HG03432 (cell line): ENCODE results near the gene CRYZL1.

ENCODE experiments used
- ATAC-seq: cut with Tn5 transposase; IDR thresholded peaks from one replicate; pipeline ENCODE4 v1.9.1; 2021; ENCODE audit warnings: mild to moderate bottlenecking, moderate library complexity; ENCODE audit not compliant: unreplicated experiment

The CRYZL1 gene

DNA sequence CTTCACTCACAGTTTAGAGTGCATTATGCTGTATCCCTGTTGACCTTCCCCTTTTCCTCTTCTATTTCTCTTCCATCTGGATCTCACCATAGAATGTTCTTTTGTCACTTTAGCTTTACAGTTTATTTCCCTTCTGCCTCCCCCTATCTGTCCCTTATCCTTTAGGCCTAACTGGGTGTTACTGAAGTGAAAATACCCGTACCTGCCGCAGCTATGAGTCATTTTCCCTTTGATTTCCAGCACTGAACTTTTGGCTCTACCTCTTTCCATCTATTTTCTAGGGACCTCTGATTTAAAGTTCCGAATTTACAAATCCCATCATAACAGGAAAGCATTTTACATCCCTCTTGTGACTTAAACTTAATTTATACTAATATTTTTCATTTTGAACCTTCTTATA is 20.5 kb upstream of the CRYZL1 start:
- no peak for ATAC-seq

DNA sequence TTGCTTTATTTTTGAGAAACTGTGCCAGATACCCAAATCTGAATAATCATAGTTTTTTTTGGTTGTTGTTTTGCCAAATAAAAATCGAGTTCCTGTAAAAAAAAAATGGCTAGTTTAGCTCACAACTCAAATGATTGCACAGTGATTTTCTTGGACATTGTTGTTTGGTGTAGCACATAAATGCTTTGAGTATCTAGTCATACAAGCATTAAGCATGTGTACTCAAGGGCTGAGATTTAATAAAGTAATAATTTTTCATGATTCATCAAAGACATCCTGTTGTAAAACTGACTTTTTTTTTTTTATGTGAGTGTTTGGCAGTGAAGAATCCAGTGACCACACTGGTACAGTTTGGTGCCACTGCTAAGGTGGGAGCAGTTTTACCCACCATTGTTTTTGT is 19.6 kb upstream of the CRYZL1 start:
- no peak for ATAC-seq

DNA sequence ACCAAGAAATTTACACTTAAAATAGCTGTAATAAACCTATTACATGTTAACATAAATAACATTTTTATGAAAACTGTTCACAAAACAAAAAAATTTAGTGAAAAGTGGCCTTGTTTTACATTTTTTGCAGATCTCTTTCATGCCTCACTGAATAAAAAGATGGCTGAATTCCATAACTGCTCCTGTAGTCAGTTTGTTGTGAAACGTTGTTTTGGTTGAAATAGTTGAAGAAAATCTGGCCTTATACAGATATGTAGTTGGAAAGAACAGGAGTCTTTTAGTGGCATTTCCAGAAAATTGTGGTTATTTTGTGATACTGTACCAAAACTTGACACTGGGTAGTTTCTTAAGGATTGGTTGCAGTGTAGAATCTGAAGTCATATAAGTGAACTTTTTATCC is 18.9 kb upstream of the CRYZL1 start:
- ATAC-seq: no peak

DNA sequence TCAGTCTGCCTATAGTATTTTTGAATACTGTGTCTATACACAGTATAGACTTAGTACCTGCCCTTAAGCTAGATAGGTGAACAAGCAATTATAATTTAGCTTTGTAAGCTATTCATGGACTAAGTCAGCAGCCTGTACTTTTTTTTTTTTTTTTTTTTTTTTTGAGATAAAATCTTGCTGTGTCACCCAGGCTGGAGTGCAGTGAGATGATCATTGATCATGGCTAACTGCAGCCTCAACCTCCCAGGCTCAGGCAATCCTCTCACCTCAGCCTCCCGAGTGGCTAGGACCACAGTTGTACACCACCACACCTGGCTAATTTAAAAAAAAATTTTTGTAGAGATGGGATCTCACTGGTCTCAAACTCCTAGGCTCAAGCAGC is 18.0 kb upstream of the CRYZL1 start:
- ATAC-seq: no peak

DNA sequence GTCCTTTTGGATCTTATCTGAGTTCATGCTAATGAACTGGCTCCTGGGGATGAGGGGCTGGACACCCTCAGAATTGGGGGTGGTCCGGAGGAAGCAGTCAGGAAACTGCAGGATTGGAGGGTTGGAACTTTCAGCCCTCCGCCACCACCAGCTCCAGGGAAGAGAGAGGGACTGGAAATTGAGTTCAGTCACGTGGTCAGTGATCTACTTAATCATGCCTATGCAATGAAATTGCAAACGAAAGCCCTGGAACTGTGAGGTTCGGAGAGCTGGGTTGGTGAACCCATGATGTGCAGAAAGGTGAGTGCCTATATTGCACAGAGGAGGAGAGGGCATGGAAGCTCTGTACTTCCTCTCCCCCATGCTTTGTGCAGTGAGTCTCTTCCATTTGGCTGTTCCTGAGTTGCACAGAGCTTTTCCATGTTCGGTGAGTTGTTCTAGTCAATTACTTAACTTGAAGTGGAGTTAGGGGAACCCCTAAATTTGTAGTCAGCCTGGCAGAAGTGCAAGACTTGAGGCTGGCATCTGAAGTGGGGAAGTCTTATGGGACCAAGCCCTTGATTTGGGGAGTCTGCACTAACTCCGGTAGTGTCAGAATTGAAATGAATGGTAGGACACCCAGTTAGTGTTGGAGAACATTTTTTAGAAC is 17.5 kb upstream of the CRYZL1 start:
- ATAC-seq: no peak

DNA sequence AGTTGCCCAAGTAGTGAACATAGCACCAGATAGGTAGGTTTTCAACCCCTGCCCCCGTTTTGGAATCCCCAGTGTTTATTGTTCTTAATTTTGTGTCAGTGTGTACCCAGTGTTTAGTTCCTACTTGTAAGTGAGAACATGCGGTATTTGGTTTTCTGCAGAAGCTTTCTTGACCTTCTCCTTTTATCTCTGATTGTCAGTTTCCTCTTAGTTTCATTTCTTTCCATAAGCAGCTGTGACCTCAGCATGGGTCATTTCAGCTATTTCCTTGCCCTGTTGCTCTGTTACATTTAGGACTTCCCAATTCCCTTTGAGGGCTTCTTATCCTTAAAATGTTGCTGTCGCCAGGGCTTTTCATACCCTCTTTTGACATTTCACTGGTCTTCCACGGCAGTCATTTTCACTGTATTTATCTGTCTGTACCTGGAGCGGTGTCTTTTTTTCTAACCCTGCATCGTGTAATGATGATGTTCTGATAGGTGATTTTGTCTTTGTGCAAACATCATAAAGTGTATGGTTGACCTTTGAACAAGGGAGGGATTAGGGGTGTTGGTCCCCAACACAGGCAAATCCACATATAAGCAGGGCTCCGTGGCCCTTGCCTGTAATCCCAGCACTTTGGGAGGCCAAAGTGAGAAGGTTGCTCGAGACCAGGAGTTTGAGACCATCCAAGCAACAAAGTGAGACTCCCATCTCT is 15.7 kb upstream of the CRYZL1 start:
- no peak for ATAC-seq

DNA sequence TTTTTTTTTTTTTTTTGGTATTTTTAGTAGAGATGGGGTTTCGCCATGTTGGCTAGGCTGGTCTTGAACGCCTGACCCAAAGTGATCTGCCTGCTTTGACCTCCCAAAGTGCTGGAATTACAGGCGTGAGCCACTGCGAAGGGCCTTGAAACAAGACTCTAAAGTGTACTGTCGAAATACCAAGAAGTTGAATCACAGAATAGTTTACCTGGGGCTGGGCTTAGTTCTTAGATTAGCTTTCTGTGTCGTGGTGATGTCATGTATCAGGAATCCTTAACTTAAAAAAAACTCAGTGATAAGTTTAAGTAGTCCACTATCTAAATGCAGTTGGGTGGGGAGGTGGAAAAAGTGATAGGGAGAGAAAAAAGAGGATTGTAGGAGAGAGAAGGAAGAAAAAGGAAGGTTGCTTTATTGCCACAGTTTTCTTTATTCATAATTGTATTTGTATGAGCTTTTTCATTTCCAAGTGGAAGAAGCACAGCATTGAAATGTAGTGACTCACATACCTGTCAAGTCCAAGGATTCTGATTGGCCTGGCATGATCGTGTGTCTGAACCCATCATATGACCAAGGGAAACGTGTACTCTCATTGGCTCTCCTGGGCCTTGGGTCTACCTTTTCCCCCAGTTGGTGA is 14.2 kb upstream of the CRYZL1 start:
- ATAC-seq: no peak

DNA sequence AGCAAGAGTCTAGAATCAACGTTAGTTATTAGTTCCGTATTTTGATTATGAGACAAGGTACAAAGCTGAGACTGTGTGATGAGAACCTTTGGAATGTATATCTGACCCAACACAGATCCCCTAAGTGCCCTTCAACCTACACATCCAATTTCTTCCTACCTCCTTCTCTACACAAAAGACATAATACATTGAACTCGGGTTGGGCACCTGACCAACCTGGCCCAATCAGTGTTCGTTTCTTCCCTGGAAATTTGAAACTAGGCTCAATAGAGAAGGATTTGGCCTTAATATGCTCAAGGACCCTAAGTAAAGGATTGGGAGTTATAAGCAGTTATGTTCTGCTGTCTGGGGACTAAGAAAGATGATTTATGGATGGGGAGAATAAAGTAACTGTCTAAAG is 12.9 kb upstream of the CRYZL1 start:
- ATAC-seq: no peak

DNA sequence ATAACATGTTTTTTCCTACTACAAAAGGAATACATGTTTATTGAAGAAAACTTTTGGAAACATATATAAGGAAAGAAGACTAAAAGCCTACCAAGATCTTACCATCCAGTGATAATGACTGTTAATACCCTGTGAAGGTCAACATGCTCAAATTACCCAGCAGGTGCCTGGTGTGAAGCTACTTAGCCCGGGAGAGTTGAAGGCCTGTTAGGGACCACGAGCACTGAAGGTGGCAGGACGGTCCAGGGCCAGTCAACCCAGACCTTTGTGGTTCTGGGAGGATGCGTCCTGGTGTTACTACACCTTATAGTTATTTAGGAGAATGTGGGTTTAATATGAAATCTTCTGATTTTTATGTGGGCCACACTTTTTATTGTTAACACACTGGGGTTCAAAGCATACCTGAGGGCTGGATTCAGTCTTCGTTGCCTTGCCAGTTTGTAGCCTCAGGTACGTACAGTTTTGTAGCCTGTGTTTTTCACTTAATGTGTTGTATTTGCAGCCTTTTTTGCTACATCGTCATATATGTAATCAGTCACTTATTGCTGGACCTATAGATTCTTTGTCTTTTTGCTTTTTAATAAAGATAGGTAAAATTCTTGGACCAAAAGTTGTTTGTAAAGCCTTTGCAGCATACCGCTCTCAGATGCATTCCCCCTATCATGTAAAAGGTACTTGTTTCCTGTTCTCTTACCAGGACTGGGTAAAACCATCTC is 10.6 kb upstream of the CRYZL1 start:
- no peak for ATAC-seq

DNA sequence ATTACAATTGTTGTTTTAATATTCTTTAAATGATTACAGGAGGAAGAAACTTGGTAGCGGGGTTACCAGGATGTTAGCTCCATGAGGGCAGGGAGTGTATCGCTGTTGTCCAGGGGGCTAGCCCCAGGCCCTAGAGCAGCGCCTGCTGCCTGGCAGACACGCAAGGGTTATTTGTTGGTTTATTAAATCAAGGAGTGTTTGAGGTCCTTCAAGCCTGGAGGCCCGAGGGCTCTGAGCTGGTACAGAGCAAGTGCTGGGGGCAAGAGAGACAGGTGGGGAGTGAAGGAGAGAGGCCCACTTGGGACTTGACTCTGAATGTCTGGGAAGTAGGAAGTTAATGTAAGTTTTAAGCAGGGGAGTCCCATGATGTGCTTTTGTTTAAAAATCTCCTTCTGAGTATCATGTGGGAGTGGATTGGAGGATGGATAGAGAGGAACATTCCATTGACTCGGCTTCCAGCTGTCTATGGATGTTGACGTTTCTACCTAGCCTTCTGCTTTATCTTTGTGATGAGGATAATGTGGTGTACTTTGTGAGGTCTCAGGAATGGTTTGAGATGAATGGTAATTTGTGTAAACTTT is 9.5 kb upstream of the CRYZL1 start:
- no peak for ATAC-seq

DNA sequence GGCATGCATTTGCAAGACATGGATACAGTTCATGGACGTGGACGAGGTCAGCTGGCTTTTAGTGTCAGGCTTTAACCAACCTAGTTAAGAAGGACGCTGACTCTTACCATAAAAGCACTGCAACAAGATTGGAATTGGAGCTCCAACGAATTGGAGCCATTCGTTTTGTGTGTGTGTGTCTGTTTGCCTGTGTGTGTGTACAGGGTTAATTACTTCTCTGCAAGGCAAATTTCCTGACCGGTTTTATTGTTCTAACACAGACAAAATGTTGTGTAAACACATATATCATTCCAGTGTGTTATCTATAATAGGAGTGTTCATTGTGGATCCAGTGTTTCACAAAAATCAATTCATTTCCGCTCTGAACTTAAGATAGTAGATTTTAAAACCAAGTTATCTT is 8.7 kb upstream of the CRYZL1 start:
- no peak for ATAC-seq

DNA sequence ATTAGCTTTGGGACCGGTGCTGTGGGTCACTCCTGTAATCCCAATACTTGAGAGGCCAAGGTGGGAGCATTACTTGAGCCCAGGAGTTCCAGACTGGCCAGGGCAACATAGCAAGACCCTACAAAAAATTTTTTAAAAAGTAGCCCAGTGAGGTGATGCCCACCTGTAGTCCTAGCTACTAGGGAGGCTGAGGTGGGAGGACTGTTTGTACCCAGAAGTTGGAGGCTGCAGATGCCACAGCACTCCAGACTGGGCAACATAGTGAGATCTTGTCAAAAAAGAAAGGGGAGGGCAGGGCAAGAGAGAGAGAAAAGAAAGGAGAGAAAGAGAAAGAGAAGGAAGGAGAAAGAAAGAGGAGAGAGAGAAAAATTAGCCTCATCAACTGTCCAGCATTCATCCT is 7.0 kb upstream of the CRYZL1 start:
- no peak for ATAC-seq

DNA sequence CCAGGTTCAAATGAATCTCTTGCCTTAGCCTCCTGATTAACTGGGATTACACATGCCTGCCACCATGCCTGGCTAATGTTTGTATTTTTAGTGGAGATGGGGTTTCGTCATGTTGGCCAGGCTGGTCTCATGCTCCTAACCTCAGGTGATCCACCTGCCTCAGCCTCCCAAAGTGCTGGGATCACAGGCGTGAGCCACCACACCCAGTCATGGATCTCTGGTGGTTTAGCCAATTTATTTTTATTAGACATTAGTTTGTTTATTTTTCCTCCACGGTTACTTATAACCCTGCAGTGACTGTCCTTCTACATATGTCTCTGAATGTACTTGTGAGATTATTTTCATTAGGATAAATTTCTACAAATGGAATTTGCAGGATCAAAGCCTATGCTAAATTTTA is 6.0 kb upstream of the CRYZL1 start:
- ATAC-seq: no peak

DNA sequence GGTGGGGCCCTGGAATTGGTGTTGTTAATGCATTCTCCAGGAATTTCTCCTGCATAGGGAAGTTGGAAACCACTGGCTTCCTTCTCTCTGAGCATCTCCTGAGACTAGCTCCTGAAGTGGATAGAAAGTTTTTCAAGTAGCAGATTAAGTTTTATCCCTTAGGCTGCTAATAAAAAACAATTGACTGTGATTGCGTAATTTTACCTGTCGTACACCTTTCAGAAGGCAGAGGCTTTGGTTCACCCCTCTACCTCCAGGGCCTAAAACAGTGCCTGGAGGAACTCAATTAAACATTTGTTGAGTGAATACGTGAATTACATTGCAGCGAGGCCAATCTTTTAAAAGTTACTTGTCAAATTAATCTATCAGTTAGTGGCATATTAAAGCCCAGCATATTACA is 4.2 kb upstream of the CRYZL1 start:
- ATAC-seq: no peak

DNA sequence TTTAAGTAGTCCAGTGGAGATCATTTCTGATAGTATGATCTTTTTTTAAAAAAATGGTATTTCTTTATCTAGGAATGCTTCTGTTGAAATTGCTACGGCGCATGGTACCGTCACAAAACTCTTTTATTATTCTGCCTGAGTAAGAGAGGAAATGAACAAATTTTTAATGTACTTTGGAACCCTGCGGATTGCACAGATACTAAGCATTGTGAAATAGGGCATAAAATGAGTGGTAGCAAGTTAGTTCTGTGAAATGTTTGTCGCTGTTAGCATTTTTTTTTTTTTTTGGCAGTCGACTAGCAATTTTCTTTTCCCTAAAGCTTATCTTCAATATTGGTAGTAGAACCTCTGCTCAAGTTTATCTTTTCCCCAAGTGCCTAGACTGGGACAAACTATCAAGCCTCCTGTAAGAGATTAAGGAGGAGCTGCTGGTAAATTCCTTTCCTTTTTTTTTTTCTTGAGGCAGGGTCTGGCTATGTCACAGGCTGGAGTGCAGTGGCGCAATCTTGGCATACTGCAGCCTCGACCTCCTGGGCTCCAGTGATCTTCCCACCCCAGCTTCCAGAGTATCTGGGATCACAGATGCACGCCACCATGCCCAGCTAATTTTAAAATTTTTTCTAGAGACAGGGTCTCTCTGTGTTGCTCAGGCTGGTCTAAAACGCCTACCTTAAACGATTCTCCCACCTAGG is 3.0 kb upstream of the CRYZL1 start:
- no peak for ATAC-seq

DNA sequence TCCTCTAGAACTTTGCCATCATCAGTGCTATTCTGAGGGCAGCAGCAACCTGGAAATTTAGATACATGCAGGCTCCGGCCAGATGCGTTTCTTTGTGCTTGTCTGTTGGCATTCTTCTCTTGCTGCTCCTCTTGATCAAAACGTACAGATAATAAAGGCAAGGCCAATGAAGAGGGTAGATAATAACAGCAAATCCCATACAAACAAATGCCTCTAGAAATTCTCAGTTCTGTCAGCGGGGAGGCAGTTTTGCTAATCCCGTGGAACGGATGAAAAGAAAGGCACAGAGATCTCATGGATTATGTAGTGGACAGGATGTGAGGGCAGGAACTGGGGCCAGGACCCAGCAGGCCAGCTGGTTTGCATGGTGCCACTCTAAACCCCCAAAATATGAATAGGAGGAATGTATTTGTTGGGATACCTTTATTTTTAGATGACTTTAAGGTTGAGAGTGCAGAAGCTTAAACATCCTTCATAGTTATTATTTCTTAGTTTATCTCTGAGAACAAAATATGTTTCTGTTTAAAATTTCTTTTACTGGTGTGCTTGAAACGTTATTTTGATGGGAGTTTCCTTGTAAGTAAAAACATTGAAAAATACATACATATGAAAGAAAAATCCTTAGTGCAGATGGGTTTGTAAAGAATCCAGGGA is 2.2 kb upstream of the CRYZL1 start:
- no peak for ATAC-seq

DNA sequence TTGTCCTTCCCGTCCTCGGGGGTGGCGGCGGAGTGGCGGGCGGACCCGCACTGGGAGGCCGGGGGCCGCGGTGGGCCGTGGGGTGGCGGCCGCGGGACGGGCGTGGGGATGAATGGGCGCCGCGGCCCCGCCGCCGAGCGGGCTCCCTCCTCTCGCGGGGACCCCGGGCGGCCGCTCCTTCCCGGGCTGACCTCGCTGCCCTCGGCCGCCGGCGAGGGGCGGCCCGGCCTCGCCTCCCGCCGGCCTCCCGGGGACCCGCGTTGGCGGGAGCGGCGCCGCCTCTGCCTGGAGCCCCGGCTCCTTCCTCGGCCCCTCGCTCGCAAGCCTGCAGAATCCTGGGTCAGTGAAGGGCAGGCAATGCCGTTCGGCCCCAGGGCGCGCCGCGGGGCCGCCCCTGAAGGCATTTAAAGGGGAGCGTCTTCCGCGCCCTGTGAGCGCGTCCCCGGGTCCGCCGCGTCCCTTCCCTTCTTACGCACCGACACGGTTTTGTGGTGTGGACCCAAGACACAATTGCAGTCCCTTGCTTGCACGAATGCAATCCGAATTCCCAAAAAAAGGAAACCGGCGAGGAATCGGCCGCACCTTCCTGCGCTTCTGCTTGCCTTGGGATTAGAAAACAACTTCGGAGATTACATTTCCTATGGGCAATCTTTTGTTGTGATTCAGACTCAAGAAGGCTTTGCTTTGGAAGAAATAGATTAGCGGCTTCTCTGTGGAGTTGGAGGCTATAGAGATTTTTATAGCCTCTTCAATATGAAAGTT is 1.5 kb upstream of the CRYZL1 start:
- ATAC-seq: no peak

DNA sequence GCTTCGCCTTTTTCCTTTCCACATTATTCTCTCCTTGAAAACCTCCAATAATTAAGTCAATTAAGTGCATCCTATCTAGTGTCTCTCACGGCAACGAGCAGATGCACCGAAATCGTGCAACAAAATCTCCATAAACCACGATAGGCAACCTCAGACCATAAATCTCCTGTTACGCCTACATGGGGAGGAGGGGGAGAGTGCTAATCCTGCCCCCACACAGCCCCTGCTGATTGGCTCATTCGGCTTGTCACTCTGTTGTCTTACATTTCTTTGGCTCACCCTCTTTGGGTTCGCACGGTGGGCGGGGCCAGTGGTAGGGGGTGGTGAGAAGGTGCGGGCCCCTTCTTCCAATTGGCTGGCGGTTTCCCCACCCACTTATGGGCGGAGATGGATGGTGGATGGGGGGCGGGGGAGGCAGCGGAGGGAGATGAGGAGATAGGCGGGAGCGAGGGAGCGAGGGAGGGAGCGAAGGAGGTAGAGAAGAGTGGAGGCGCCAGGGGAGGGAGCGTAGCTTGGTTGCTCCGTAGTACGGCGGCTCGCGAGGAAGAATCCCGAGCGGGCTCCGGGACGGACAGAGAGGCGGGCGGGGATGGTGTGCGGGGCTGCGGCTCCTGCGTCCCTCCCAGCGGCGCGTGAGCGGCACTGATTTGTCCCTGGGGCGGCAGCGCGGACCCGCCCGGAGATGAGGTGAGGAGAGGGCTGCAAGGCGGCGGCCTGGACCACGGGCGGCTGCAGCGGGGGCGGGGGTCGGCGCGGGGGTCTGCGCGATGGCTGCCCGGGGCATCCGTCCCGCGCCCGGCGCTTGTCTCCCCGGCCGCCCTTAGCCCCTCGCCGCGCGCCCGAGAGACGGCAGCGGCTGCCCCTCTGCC is 720 bp upstream of the CRYZL1 start, which contains the start of gene ITSN1:
ITSN1 (plus strand) TSS at position 475 of the 869 bp plus-strand sequence. CDS start 76,328 bp downstream, outside the sequence.
- ATAC-seq: peak; percentile 84
